Mucosa of rectum (tissue), 2 donors: Measurements from ENCODE around the gene FRY.

ENCODE experiments used
- H3K27ac ChIP-seq, 2 donors: one replicate each; pipeline ENCODE4 v1.7.0; 2013; ENCODE audit warnings: inconsistent platforms in 2 of 2, low read depth in 2 of 2, low read length in 2 of 2
- H3K27me3 ChIP-seq, 2 donors: one replicate each; pipeline ENCODE4 v1.7.0; 2013; ENCODE audit warnings: low read length in 2 of 2; ENCODE audit not compliant: control insufficient read depth in 2 of 2, insufficient read depth in 2 of 2
- H3K36me3 ChIP-seq, 2 donors: one replicate each; pipeline ENCODE4 v1.7.0; 2013; ENCODE audit warnings: low read length in 2 of 2; ENCODE audit not compliant: control insufficient read depth in 2 of 2, insufficient read depth in 2 of 2
- H3K4me1 ChIP-seq, 2 donors: one replicate each; pipeline ENCODE4 v1.7.0; 2013; ENCODE audit warnings: low read length in 2 of 2, mild to moderate bottlenecking in 1 of 2; ENCODE audit not compliant: control insufficient read depth in 2 of 2, insufficient read depth in 2 of 2
- H3K4me3 ChIP-seq, 2 donors: one replicate each; pipeline ENCODE4 v1.7.0; 2013; ENCODE audit warnings: low read length in 2 of 2
- H3K9ac ChIP-seq, 2 donors: one replicate each; pipeline ENCODE4 v1.7.0; 2013; ENCODE audit warnings: low read length in 2 of 2, low read depth in 1 of 2, mild to moderate bottlenecking in 1 of 2
- H3K9me3 ChIP-seq, 2 donors: one replicate each; pipeline ENCODE4 v1.7.0; 2013; ENCODE audit warnings: low read length in 2 of 2; ENCODE audit not compliant: control insufficient read depth in 2 of 2
- donor health status: healthy.
- donor health status: Normal muscosa, but diverticular disease.

The FRY gene

GRCh38 chr13:32013181-32013580 lies 18.4 kb upstream of the FRY start:
- H3K27ac ChIP-seq, result no peak overlapping the region
- H3K9ac ChIP-seq, result no peak overlapping the region
- H3K36me3 ChIP-seq, result no peaks in the 10 kb centered on the region
- no peaks in the 10 kb centered on the region for H3K4me1 ChIP-seq
- H3K9me3 ChIP-seq, result no peaks in the 10 kb centered on the region
- no peak overlapping the region for H3K4me3 ChIP-seq
- H3K27me3 ChIP-seq, result no peaks in the 10 kb centered on the region

GRCh38 chr13:32016119-32016518 lies 15.5 kb upstream of the FRY start:
- Histone ChIP-seq H3K36me3 (no peaks in the 10 kb centered on the region), H3K4me1 (no peaks in the 10 kb centered on the region), H3K9ac (no peak overlapping the region), H3K27me3 (no peaks in the 10 kb centered on the region), H3K9me3 (no peaks in the 10 kb centered on the region), H3K27ac (no peak overlapping the region), H3K4me3 (no peak overlapping the region)

GRCh38 chr13:32016631-32017030 lies 14.9 kb upstream of the FRY start:
- Histone ChIP-seq H3K9ac (no peak overlapping the region), H3K27ac (no peak overlapping the region), H3K4me1 (no peaks in the 10 kb centered on the region)

GRCh38 chr13:32017474-32017873 lies 14.1 kb upstream of the FRY start:
- H3K4me1 ChIP-seq, result peaks cover 0 to 3% of the 10 kb centered on the region in 2 donors
- H3K4me3 ChIP-seq, result no peak overlapping the region
- H3K36me3 ChIP-seq, result no peaks in the 10 kb centered on the region
- H3K27me3 ChIP-seq, result no peaks in the 10 kb centered on the region
- H3K9me3 ChIP-seq, result no peaks in the 10 kb centered on the region
- no peak overlapping the region for H3K9ac ChIP-seq
- H3K27ac ChIP-seq, result no peak overlapping the region

More at GRCh38 chr13:32016631-32017030, 14.9 kb upstream of the FRY start:
- Histone ChIP-seq H3K4me3 (no peak overlapping the region), H3K36me3 (no peaks in the 10 kb centered on the region), H3K9me3 (no peaks in the 10 kb centered on the region), H3K27me3 (no peaks in the 10 kb centered on the region)

- Histone ChIP-seq H3K27ac (no peak overlapping the region), H3K9ac (no peak overlapping the region), H3K36me3 (no peaks in the 10 kb centered on the region), H3K4me1 (peaks cover 0 to 3% of the 10 kb centered on the region in 2 donors), H3K27me3 (no peaks in the 10 kb centered on the region), H3K9me3 (no peaks in the 10 kb centered on the region), H3K4me3 (no peak overlapping the region)
These were observed 11.9 kb upstream of the FRY start for GRCh38 chr13:32019612-32020233.

GRCh38 chr13:32021785-32022184 lies 9.8 kb upstream of the FRY start:
- Histone ChIP-seq H3K4me3 (no peak overlapping the region), H3K36me3 (no peaks in the 10 kb centered on the region), H3K27ac (no peak overlapping the region), H3K27me3 (no peaks in the 10 kb centered on the region), H3K4me1 (peaks cover 0 to 3% of the 10 kb centered on the region in 2 donors), H3K9me3 (no peaks in the 10 kb centered on the region), H3K9ac (no peak overlapping the region)

GRCh38 chr13:32022311-32022710 lies 9.3 kb upstream of the FRY start:
- H3K27ac ChIP-seq, result no peak overlapping the region
- no peaks in the 10 kb centered on the region for H3K36me3 ChIP-seq
- H3K9ac ChIP-seq, result no peak overlapping the region
- H3K9me3 ChIP-seq, result no peaks in the 10 kb centered on the region
- H3K4me3 ChIP-seq, result no peak overlapping the region
- no peaks in the 10 kb centered on the region for H3K27me3 ChIP-seq
- peaks cover 0 to 3% of the 10 kb centered on the region in 2 donors for H3K4me1 ChIP-seq

- Histone ChIP-seq H3K4me3 (no peak overlapping the region), H3K9me3 (no peaks in the 10 kb centered on the region), H3K36me3 (no peaks in the 10 kb centered on the region), H3K4me1 (peaks cover 0 to 3% of the 10 kb centered on the region in 2 donors), H3K9ac (no peak overlapping the region), H3K27ac (no peak overlapping the region), H3K27me3 (no peaks in the 10 kb centered on the region)
These were observed 8.5 kb upstream of the FRY start for GRCh38 chr13:32023096-32023495.

- H3K9ac ChIP-seq, result no peak overlapping the region
- H3K9me3 ChIP-seq, result no peaks in the 10 kb centered on the region
- no peak overlapping the region for H3K4me3 ChIP-seq
- H3K27ac ChIP-seq, result no peak overlapping the region
- peaks cover 0 to 3% of the 10 kb centered on the region in 2 donors for H3K4me1 ChIP-seq
- H3K27me3 ChIP-seq, result no peaks in the 10 kb centered on the region
- no peaks in the 10 kb centered on the region for H3K36me3 ChIP-seq
These were observed 7.9 kb upstream of the FRY start for GRCh38 chr13:32023698-32024097.

- H3K4me1 ChIP-seq, result peaks cover 0 to 3% of the 10 kb centered on the region in 2 donors
- H3K27me3 ChIP-seq, result no peaks in the 10 kb centered on the region
- H3K9ac ChIP-seq, result no peak overlapping the region
- H3K9me3 ChIP-seq, result no peaks in the 10 kb centered on the region
- no peak overlapping the region for H3K27ac ChIP-seq
- no peaks in the 10 kb centered on the region for H3K36me3 ChIP-seq
- no peak overlapping the region for H3K4me3 ChIP-seq
These were observed 6.8 kb upstream of the FRY start for GRCh38 chr13:32024750-32025149.

GRCh38 chr13:32025730-32026129 lies 5.8 kb upstream of the FRY start:
- H3K9ac ChIP-seq, result no peak overlapping the region
- no peaks in the 10 kb centered on the region for H3K36me3 ChIP-seq
- H3K27ac ChIP-seq, result no peak overlapping the region
- H3K27me3 ChIP-seq, result no peaks in the 10 kb centered on the region
- no peaks in the 10 kb centered on the region for H3K9me3 ChIP-seq
- H3K4me3 ChIP-seq, result no peak overlapping the region
- peaks cover 0 to 3% of the 10 kb centered on the region in 2 donors for H3K4me1 ChIP-seq
